Upper lobe of left lung (tissue), 6 donors: ENCODE data around the gene FAM78B. TPM values are rescaled to one million over a fixed set of nuclear protein-coding genes. Genes with fewer than 3 reads are reported as not detected.

Experiments used
- ATAC-seq, 2 donors: fragments of 200-7000 bp; cut with Tn5 transposase; one replicate each; pipeline ENCODE4 v1.9.1; 2022; ENCODE audit warnings: mild to moderate bottlenecking in 2 of 2, moderate library complexity in 2 of 2; ENCODE audit not compliant: low FRiP score in 2 of 2
- DNase-seq, 2 donors: peaks; one replicate each; pipeline ENCODE4 v3.0.0-alpha.2; 2019 to 2020
- H3K27ac ChIP-seq, 4 donors: fragments of 200-600 bp; sonication (generic); one replicate each; pipeline ENCODE4 v1.5.1; 2016 to 2019
- H3K27me3 ChIP-seq, 4 donors: fragments of 200-600 bp; sonication (generic); one replicate each; pipeline ENCODE4 v1.5.1; 2017 to 2019
- H3K36me3 ChIP-seq, 4 donors: fragments of 200-600 bp; sonication (generic); one replicate each; pipeline ENCODE4 v1.5.1; 2016 to 2019
- H3K4me1 ChIP-seq, 4 donors: fragments of 200-600 bp; sonication (generic); one replicate each; pipeline ENCODE4 v1.5.1; 2018 to 2019
- H3K4me3 ChIP-seq, 4 donors: fragments of 200-600 bp; sonication (generic); one replicate each; pipeline ENCODE4 v1.5.1; 2017 to 2019; ENCODE audit warnings: mild to moderate bottlenecking in 2 of 4, moderate library complexity in 1 of 4
- H3K9me3 ChIP-seq, 4 donors: fragments of 200-600 bp; sonication (generic); one replicate each; pipeline ENCODE4 v1.5.1; 2018 to 2019
- CTCF ChIP-seq, 6 experiments: fragments of 450-650 bp in 4 of 6; fragments of 200-600 bp in 2 of 6; sonication (generic) in 2 of 6; IDR thresholded peaks; one replicate each; pipeline ENCODE4 v1.5.1; 2016 to 2019; ENCODE audit warnings: antibody characterized with exemption in 6 of 6
- EP300 ChIP-seq, 4 donors: sonication (generic); formaldehyde crosslinking; IDR thresholded peaks; one replicate each; pipeline ENCODE4 v1.5.1; 2017; ENCODE audit warnings: antibody characterized with exemption in 4 of 4, control low read depth in 2 of 4
- POLR2A ChIP-seq, 4 donors: fragments of 450-650 bp; IDR thresholded peaks; one replicate each; pipeline ENCODE4 v1.5.1; 2016 to 2017; ENCODE audit warnings: antibody characterized with exemption in 4 of 4, mild to moderate bottlenecking in 2 of 4
- POLR2AphosphoS5 ChIP-seq, 2 donors: sonication (generic); formaldehyde crosslinking; IDR thresholded peaks; one replicate each; pipeline ENCODE4 v1.5.1; 2017; ENCODE audit warnings: antibody characterized with exemption in 2 of 2
- WGBS, 2 donors: methylation state at CpG; one replicate each; pipeline ENCODE4 v1.1.5; 2017 to 2018; 5-methylcytosine and 5-hydroxymethylcytosine counted together
- total RNA-seq, 6 donors: library from RNA; depleted of rRNA in 4 of 6; stranded (reverse); fragments of >200 nt in 4 of 6; gene quantifications; one replicate each; pipeline versions ENCODE4 v1.1.0 to v1.2.1, GENCODE V29; 2016 to 2021
- donor health status: DM: no; HTN: no; CAD: no; lungs with moderate emphysema.
- donor health status: DM: no; HTN: yes; CAD: no; lungs with severe emphysema.

Gene FAM78B
- total RNA-seq, 6 donors from 2014 or later: 0.80 to 1.3 (median 1.00) TPM; not detected in 2

DNA sequence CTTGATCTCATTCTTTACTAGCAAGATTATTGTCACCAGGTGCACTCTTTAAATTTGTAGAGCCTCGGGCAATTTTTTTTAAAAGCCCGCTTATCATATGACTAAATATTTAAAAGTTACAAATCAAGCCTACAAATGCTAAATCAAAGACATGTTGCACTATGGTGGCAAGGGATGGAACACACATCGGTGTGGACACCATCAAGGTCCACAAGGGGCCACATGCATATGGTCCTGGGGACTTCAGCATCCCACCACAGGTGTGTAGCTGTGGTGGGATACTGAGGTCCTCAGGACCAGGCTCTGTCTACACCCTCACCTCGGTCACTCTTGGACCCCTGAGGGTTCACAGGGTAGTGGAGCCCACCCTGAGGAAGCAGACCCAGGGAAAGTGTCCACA is 45.8 kb downstream of the FAM78B start:
- Histone ChIP-seq H3K27ac (no peak overlapping the region), H3K36me3 (no peaks in the 10 kb centered on the region), H3K9me3 (no peaks in the 10 kb centered on the region), H3K27me3 (no peaks in the 10 kb centered on the region), H3K4me1 (no peaks in the 10 kb centered on the region), H3K4me3 (no peak overlapping the region)
- TF ChIP-seq POLR2AphosphoS5 (IDR thresholded peaks at IDR 0.05) (no peak), EP300 (IDR thresholded peaks at IDR 0.05) (no peak), CTCF (IDR thresholded peaks at IDR 0.05) (no peak), POLR2A (IDR thresholded peaks at IDR 0.05) (no peak)
- ATAC-seq: peak in 1 of 2 donors; percentile 6
- no peak for DNase-seq
- WGBS, 2 donors: 87 to 96% methylated on average over 4 of the region's 4 CpGs

- Histone ChIP-seq H3K27ac (no peak overlapping the region), H3K4me1 (no peaks in the 10 kb centered on the region), H3K4me3 (no peak overlapping the region), H3K27me3 (no peaks in the 10 kb centered on the region), H3K9me3 (no peaks in the 10 kb centered on the region), H3K36me3 (no peaks in the 10 kb centered on the region)
- 87 to 89% methylated on average over 8 of the region's 8 CpGs for WGBS, 2 donors
- TF ChIP-seq CTCF (IDR thresholded peaks at IDR 0.05): no peak
- no peak for TF ChIP-seq POLR2AphosphoS5 (IDR thresholded peaks at IDR 0.05)
- no peak for TF ChIP-seq EP300 (IDR thresholded peaks at IDR 0.05)
- TF ChIP-seq POLR2A (IDR thresholded peaks at IDR 0.05): no peak
- no peak for ATAC-seq
- DNase-seq: no peak
Measured at GRCh38 chr1:166120281-166120680, 46.5 kb downstream of the FAM78B start.

GRCh38 chr1:166119471-166119965 is 47.3 kb downstream of the FAM78B start:
- H3K4me3 ChIP-seq: no peak overlapping the region
- no peaks in the 10 kb centered on the region for H3K4me1 ChIP-seq
- H3K36me3 ChIP-seq: no peaks in the 10 kb centered on the region
- H3K27me3 ChIP-seq: no peaks in the 10 kb centered on the region
- H3K9me3 ChIP-seq: no peaks in the 10 kb centered on the region
- TF ChIP-seq CTCF (IDR thresholded peaks at IDR 0.05) (no peak), POLR2A (IDR thresholded peaks at IDR 0.05) (no peak)
- no peak for ATAC-seq
- no peak for DNase-seq
- 71 to 72% methylated on average over 11 of the region's 11 CpGs for WGBS, 2 donors
- no peak overlapping the region for H3K27ac ChIP-seq

GRCh38 chr1:166117776-166118175 is 49.0 kb downstream of the FAM78B start:
- WGBS, 2 donors: 84 to 93% methylated on average over 5 of the region's 5 CpGs

More at GRCh38 chr1:166117776-166118175, 49.0 kb downstream of the FAM78B start:
- Histone ChIP-seq H3K36me3 (no peaks in the 10 kb centered on the region), H3K4me3 (no peak overlapping the region), H3K4me1 (no peaks in the 10 kb centered on the region), H3K9me3 (no peaks in the 10 kb centered on the region), H3K27me3 (no peaks in the 10 kb centered on the region), H3K27ac (no peak overlapping the region)
- TF ChIP-seq POLR2A (IDR thresholded peaks at IDR 0.05): no peak
- no peak for TF ChIP-seq EP300 (IDR thresholded peaks at IDR 0.05)
- TF ChIP-seq CTCF (IDR thresholded peaks at IDR 0.05): no peak
- TF ChIP-seq POLR2AphosphoS5 (IDR thresholded peaks at IDR 0.05): no peak
- ATAC-seq: no peak
- no peak for DNase-seq
